Right lobe of liver (tissue), 6 donors: Measurements from ENCODE around the gene SIGLEC12. TPM values are rescaled to one million over a fixed set of nuclear protein-coding genes. Genes with fewer than 3 reads are reported as not detected.
A peak's percentile ranks its signal among the peaks of the same experiment; 100 is the strongest.

Experiments
- ATAC-seq, 4 donors: fragments of 200-7000 bp; cut with Tn5 transposase; one replicate each; pipeline ENCODE4 v1.9.1; 2020; ENCODE audit warnings: mild to moderate bottlenecking in 4 of 4, moderate library complexity in 4 of 4
- DNase-seq, 3 donors: peaks; one replicate each; pipeline ENCODE4 v3.0.0-alpha.2; 2020
- H3K27ac ChIP-seq, 3 donors: fragments of 200-600 bp; one replicate each; pipeline ENCODE4 v1.8.0; 2022
- H3K27me3 ChIP-seq, 2 donors: fragments of 200-600 bp; one replicate each; pipeline ENCODE4 v1.8.0; 2022
- H3K36me3 ChIP-seq, 4 donors: fragments of 200-600 bp; sonication (generic) in 1 of 4; one replicate each; pipeline versions ENCODE4 v1.5.1 to v1.8.0; 2017 to 2022; ENCODE audit warnings: control low read depth in 1 of 4
- H3K4me1 ChIP-seq, 4 donors: fragments of 200-600 bp; sonication (generic) in 1 of 4; one replicate each; pipeline versions ENCODE4 v1.5.1 to v1.8.0; 2017 to 2022; ENCODE audit warnings: control low read depth in 1 of 4
- H3K4me3 ChIP-seq, 3 donors: fragments of 200-600 bp; one replicate each; pipeline ENCODE4 v1.8.0; 2022
- H3K9me3 ChIP-seq, 4 donors: fragments of 200-600 bp; sonication (generic) in 1 of 4; one replicate each; pipeline versions ENCODE4 v1.5.1 to v1.8.0; 2017 to 2022; ENCODE audit warnings: control low read depth in 1 of 4
- CTCF ChIP-seq, 4 donors: fragments of 200-600 bp in 3 of 4; fragments of 450-650 bp in 1 of 4; IDR thresholded peaks; one replicate each; pipeline versions ENCODE4 v1.5.1 to v1.8.0; 2016 to 2022; ENCODE audit warnings: antibody characterized with exemption in 4 of 4, mild to moderate bottlenecking in 2 of 4
- POLR2A ChIP-seq: fragments of 450-650 bp; IDR thresholded peaks from one replicate; pipeline ENCODE4 v1.6.1; 2017; ENCODE audit warnings: antibody characterized with exemption, mild to moderate bottlenecking
- WGBS: methylation state at CpG from one replicate; pipeline ENCODE4 v1.1.6; 2018; ENCODE audit warnings: low coverage, low lambda C conversion rate; ENCODE audit not compliant: insufficient coverage; ENCODE audit errors: missing lambda C conversion rate; 5-methylcytosine and 5-hydroxymethylcytosine counted together
- intact Hi-C, 2 donors: fragments of 100-400 bp; cut with DNase I; formaldehyde crosslinking; loops; one replicate each; pipeline versions ENCODE4 v1.11.2 to v1.14.1; 2022
- total RNA-seq, 6 experiments: library from RNA; depleted of rRNA in 2 of 6; stranded (reverse); fragments of >200 nt in 2 of 6; fragmentation: NEBNext Ultra II Directional in 3 of 6; extraction: Animal tissue kit (Norgen Biotek cat#: 25700) in 3 of 6; gene quantifications; one replicate each; pipeline versions ENCODE4 v1.1.0 to v1.2.4, GENCODE V29; 2016 to 2023
- donor health status: DM: no; HTN: yes; CAD: no.
- donor health status: DM: no; HTN: no; CAD: no.
- donor health status: DM: no; HTN: no; CAD: no.
- donor health status: DM: no; HTN: yes; CAD: no.
- donor health status: DM: no; HTN: yes; CAD: no.

Gene SIGLEC12
- total RNA-seq, 6 experiments from 2014 or later = 0.12 to 0.63 (median 0.33) TPM; not detected in 1

GRCh38 chr19:51458051-51458645 is 43.5 kb downstream of the SIGLEC12 start, which contains the start of gene SIGLEC8:
Gene SIGLEC8 (minus strand): TSS chr19:51458454. CDS start chr19:51458387, 67 bp downstream.
- Histone ChIP-seq H3K9me3 (no peaks in the 10 kb centered on the region), H3K4me1 (no peaks in the 10 kb centered on the region), H3K4me3 (no peak within 1 kb of the TSS), H3K27me3 (no peaks in the 10 kb centered on the region), H3K27ac (no peak within 1 kb of the TSS), H3K36me3 (no peaks in the 10 kb centered on the region)
- TF ChIP-seq CTCF (IDR thresholded peaks at IDR 0.05) (no peak), POLR2A (no peak)
- ATAC-seq (peak in 3 of 4 donors; percentile 21 to 35 (median 23)), DNase-seq (no peak)
- 49% methylated on average over 8 of the region's 10 CpGs for WGBS
- intact Hi-C loops = no loop called here

DNA sequence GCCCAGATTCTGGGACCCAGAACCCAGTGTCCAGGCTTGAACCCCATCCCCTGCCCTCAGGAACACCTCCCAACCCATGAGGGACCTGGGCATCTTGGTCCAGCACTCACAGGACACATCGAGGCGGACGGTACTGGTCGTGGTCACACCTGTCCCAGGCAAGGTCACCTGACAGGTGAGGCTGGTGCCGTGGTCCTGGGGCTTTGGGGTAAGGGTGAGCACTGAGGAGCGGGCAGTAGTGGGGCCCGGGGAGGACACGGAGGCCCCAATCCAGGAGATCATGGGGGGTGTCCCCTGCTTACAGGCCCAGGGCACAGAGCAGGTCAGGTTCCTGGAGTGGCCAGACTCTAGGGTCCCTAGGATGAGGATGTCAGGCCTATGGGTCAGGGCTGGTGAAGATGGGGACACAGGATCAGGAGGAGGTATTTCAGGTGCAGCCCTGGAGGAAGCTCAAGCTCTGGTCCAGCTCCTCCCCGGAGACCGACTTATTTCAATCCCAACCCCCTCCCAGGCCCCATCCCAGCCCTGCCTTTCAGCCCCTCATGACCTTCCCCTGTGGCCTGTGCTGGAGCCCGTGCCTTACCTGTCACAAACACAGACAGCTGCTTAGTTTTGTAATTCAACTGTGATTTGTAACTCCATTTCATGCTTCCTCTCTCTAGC is 44.1 kb downstream of the SIGLEC12 start:
- TF ChIP-seq CTCF (IDR thresholded peaks at IDR 0.05) = no peak
- no peak for TF ChIP-seq POLR2A
- no peak overlapping the region for H3K27ac ChIP-seq
- H3K4me1 ChIP-seq = no peaks in the 10 kb centered on the region
- no peak overlapping the region for H3K4me3 ChIP-seq
- intact Hi-C loops = no loop called here
- no peaks in the 10 kb centered on the region for H3K9me3 ChIP-seq
- H3K27me3 ChIP-seq = no peaks in the 10 kb centered on the region
- ATAC-seq = no peak
- no peak for DNase-seq
- no peaks in the 10 kb centered on the region for H3K36me3 ChIP-seq
- WGBS = 33% methylated on average over 1 of the region's 11 CpGs

DNA sequence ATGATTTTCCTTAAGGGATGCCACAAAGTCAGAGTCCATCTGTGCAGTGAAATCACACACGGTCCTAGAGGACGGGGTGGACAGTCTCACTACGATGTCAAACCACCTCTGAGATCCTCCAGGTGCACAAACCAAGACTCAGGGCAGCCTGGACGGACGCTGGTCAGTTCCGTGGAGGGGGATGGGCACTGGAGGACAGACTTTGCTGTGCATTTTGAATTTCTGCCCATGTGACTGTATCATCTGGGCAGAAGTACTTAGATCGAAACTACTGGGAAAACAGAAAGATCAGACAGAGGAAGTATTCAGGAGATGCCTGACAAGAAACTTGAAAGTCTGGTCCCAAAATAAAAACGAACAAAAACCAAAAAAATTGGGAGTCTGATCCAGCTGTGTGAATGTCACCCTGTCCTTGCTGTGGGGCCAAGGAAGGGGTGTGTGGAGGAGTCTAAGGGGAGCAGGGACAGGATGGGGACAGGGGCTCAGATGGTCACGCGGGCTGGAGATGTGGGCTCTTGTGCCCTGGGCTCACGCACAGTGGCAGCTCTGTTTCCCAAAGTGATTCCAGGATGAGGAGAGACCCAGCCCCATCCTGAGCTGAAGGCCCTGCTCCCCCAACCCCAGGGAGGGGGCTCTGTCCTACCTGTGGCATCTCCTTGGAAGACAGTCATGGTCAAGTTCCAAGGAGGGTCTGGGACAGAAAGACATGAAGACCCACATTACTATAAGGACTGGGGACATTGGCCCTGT is 44.9 kb downstream of the SIGLEC12 start:
- Histone ChIP-seq H3K4me3 (no peak overlapping the region), H3K9me3 (no peaks in the 10 kb centered on the region), H3K4me1 (no peaks in the 10 kb centered on the region), H3K27me3 (no peaks in the 10 kb centered on the region), H3K36me3 (no peaks in the 10 kb centered on the region), H3K27ac (no peak overlapping the region)
- DNase-seq (no peak), ATAC-seq (peak; percentile 14 to 42 (median 28))
- TF ChIP-seq POLR2A = no peak
- no peak for TF ChIP-seq CTCF (IDR thresholded peaks at IDR 0.05)
- WGBS = 43% methylated on average over 8 of the region's 11 CpGs
- intact Hi-C loops = no loop called here

DNA sequence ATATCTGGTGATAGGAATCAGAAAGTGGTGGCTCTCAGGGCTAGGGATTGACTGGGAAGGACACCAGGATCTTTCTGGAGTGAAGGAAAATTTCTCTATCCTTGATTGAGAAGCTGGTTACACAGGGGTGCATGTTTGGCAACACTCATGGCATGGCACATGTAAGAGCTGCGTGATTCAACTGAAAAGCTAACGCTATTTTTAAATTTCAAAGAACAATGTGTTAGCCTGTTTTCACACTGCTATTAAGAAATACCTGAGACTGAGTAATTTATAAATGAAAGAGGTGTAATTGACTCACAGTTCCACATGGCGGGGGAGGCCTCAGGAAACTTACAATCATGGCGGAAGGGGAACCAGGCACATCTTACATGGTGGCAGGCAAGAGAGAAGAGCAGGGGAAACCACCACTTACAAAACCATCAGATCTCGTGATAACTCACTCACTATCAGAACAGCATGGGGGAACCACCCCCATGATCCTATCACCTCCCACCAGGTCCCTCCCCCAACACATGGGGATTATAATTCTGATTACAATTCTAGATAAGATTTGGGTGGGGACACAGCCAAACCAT is 50.8 kb downstream of the SIGLEC12 start:
- intact Hi-C loops = no loop called here
- 65% methylated on average over 5 of the region's 5 CpGs for WGBS
- DNase-seq = no peak
- ATAC-seq = no peak
- Histone ChIP-seq H3K36me3 (no peaks in the 10 kb centered on the region), H3K27me3 (no peaks in the 10 kb centered on the region), H3K4me1 (no peaks in the 10 kb centered on the region), H3K27ac (no peak overlapping the region), H3K9me3 (no peaks in the 10 kb centered on the region), H3K4me3 (no peak overlapping the region)
- TF ChIP-seq CTCF (IDR thresholded peaks at IDR 0.05) (no peak), POLR2A (no peak)
